ENCODE results near the gene CX3CL1.
"Not testable (repeated sequence)": the region's sequence is repeated elsewhere in the genome, so short reads cannot be mapped to it uniquely, and the experiment has no call there.

The CX3CL1 gene

GRCh38 chr16:57333402-57333801 lies 38.9 kb upstream of the CX3CL1 start:
- Histone ChIP-seq H3K36me3 (no peaks in the 10 kb centered on the region), H3K4me3 (ENCODE audit: low read depth, low read length) (no peak overlapping the region), H3K27me3 (ENCODE audit: insufficient read depth, low read depth, severe bottlenecking) (no peaks in the 10 kb centered on the region), H3K27ac (no peak overlapping the region), H3K9me3 (ENCODE audit: severe bottlenecking) (peaks cover 6% of the 10 kb centered on the region)
- TF ChIP-seq CTCF (IDR thresholded peaks at IDR 0.05; ENCODE audit: low read depth, low read length), result no peak
- DNase-seq, result no peak

- H3K36me3 ChIP-seq, result no peaks in the 10 kb centered on the region
- no peak overlapping the region for H3K27ac ChIP-seq
- peaks cover 6% of the 10 kb centered on the region for H3K9me3 ChIP-seq (ENCODE audit: severe bottlenecking)
- H3K27me3 ChIP-seq (ENCODE audit: insufficient read depth, low read depth, severe bottlenecking), result no peaks in the 10 kb centered on the region
- no peak for TF ChIP-seq CTCF (IDR thresholded peaks at IDR 0.05; ENCODE audit: low read depth, low read length)
- no peak for DNase-seq
- no peak overlapping the region for H3K4me3 ChIP-seq (ENCODE audit: low read depth, low read length)
Measured at GRCh38 chr16:57335366-57335765, 36.9 kb upstream of the CX3CL1 start.

GRCh38 chr16:57341062-57341440 lies 31.2 kb upstream of the CX3CL1 start:
- H3K4me3 ChIP-seq (ENCODE audit: low read depth, low read length), result no peak overlapping the region
- H3K36me3 ChIP-seq, result no peaks in the 10 kb centered on the region
- no peak for TF ChIP-seq CTCF (IDR thresholded peaks at IDR 0.05; ENCODE audit: low read depth, low read length)
- H3K27ac ChIP-seq, result no peak overlapping the region
- no peak for DNase-seq
- no peaks in the 10 kb centered on the region for H3K27me3 ChIP-seq (ENCODE audit: insufficient read depth, low read depth, severe bottlenecking)
- H3K9me3 ChIP-seq (ENCODE audit: severe bottlenecking), result no peaks in the 10 kb centered on the region

GRCh38 chr16:57341441-57342303 lies 30.6 kb upstream of the CX3CL1 start:
- Histone ChIP-seq H3K4me3 (ENCODE audit: low read depth, low read length) (no peak overlapping the region), H3K9me3 (ENCODE audit: severe bottlenecking) (no peaks in the 10 kb centered on the region), H3K36me3 (no peaks in the 10 kb centered on the region), H3K27me3 (ENCODE audit: insufficient read depth, low read depth, severe bottlenecking) (no peaks in the 10 kb centered on the region), H3K27ac (no peak overlapping the region)
- no peak for DNase-seq
- TF ChIP-seq CTCF (IDR thresholded peaks at IDR 0.05; ENCODE audit: low read depth, low read length), result no peak

GRCh38 chr16:57342606-57343005 lies 29.7 kb upstream of the CX3CL1 start:
- DNase-seq, result not testable (repeated sequence)

GRCh38 chr16:57343221-57343620 lies 29.1 kb upstream of the CX3CL1 start:
- no peaks in the 10 kb centered on the region for H3K27me3 ChIP-seq (ENCODE audit: insufficient read depth, low read depth, severe bottlenecking)
- DNase-seq, result no peak
- no peak overlapping the region for H3K4me3 ChIP-seq (ENCODE audit: low read depth, low read length)
- H3K9me3 ChIP-seq (ENCODE audit: severe bottlenecking), result no peaks in the 10 kb centered on the region
- H3K27ac ChIP-seq, result no peak overlapping the region
- H3K36me3 ChIP-seq, result no peaks in the 10 kb centered on the region
- no peak for TF ChIP-seq CTCF (IDR thresholded peaks at IDR 0.05; ENCODE audit: low read depth, low read length)

More at GRCh38 chr16:57342606-57343005, 29.7 kb upstream of the CX3CL1 start:
- not testable (repeated sequence) for H3K27ac ChIP-seq; H3K9me3 ChIP-seq (ENCODE audit: severe bottlenecking); H3K36me3 ChIP-seq; H3K27me3 ChIP-seq (ENCODE audit: insufficient read depth, low read depth, severe bottlenecking); H3K4me3 ChIP-seq (ENCODE audit: low read depth, low read length)

GRCh38 chr16:57344094-57344493 lies 28.2 kb upstream of the CX3CL1 start:
- H3K36me3 ChIP-seq; H3K9me3 ChIP-seq (ENCODE audit: severe bottlenecking); H3K4me3 ChIP-seq (ENCODE audit: low read depth, low read length); DNase-seq; H3K27me3 ChIP-seq (ENCODE audit: insufficient read depth, low read depth, severe bottlenecking); H3K27ac ChIP-seq: not testable (repeated sequence)
